H9 (cell line): ENCODE measurements around the gene MMP23B. TPM values are rescaled to one million over a fixed set of nuclear protein-coding genes. Genes with fewer than 3 reads are reported as not detected.
A peak's percentile ranks its signal among the peaks of the same experiment; 100 is the strongest.

Experiments used
- DNase-seq: peaks from one replicate; pipeline ENCODE4 v3.0.0-alpha.2; 2017
- H2AFZ ChIP-seq: one replicate; pipeline ENCODE4 v1.6.1; 2013; ENCODE audit warnings: mild to moderate bottlenecking, low read length, control low read depth, moderate library complexity
- H2AK5ac ChIP-seq: 2 replicates; pipeline ENCODE4 v1.6.1; 2013; ENCODE audit warnings: low read length, control low read depth, mixed read lengths; ENCODE audit not compliant: insufficient read length
- H2BK120ac ChIP-seq: one replicate; pipeline ENCODE4 v1.6.1; 2013; ENCODE audit warnings: low read depth, mild to moderate bottlenecking, low read length, control low read depth, inconsistent platforms; ENCODE audit not compliant: poor library complexity, severe bottlenecking
- H2BK12ac ChIP-seq: 2 replicates; pipeline ENCODE4 v1.6.1; 2013; ENCODE audit warnings: low read length, control low read depth, mixed read lengths, low read depth; ENCODE audit not compliant: insufficient read length
- H2BK15ac ChIP-seq: 2 replicates; pipeline ENCODE4 v1.6.1; 2013; ENCODE audit warnings: low read depth, low read length, control low read depth
- H2BK20ac ChIP-seq: one replicate; pipeline ENCODE4 v1.6.1; 2013; ENCODE audit warnings: low read depth, mild to moderate bottlenecking, low read length, control low read depth, inconsistent platforms; ENCODE audit not compliant: poor library complexity, severe bottlenecking
- H2BK5ac ChIP-seq: 2 replicates; pipeline ENCODE4 v1.6.1; 2013; ENCODE audit warnings: low read length, control low read depth, mixed read lengths; ENCODE audit not compliant: insufficient read length
- H3K14ac ChIP-seq: 2 replicates; pipeline ENCODE4 v1.6.1; 2013; ENCODE audit warnings: low read length, control low read depth; ENCODE audit not compliant: insufficient read depth
- H3K18ac ChIP-seq: 2 replicates; pipeline ENCODE4 v1.6.1; 2013; ENCODE audit warnings: low read depth, mild to moderate bottlenecking, mixed read lengths, low read length, control low read depth; ENCODE audit not compliant: insufficient read length
- H3K23ac ChIP-seq: 2 replicates; pipeline ENCODE4 v1.6.1; 2013; ENCODE audit warnings: low read length, control low read depth, mixed read lengths, low read depth; ENCODE audit not compliant: insufficient read length
- H3K23me2 ChIP-seq: 2 replicates; pipeline ENCODE4 v1.6.1; 2013; ENCODE audit warnings: low read depth, mild to moderate bottlenecking, mixed read lengths, low read length, control low read depth; ENCODE audit not compliant: insufficient read length, poor library complexity, severe bottlenecking
- H3K27ac ChIP-seq: 2 replicates; pipeline ENCODE4 v1.5.1; 2013; ENCODE audit warnings: low read length, control low read depth, mixed read lengths, low read depth; ENCODE audit not compliant: insufficient read length
- H3K27me3 ChIP-seq: 2 replicates; pipeline ENCODE4 v1.6.1; 2013; ENCODE audit warnings: low read length, control low read depth, inconsistent platforms; ENCODE audit not compliant: insufficient read depth
- H3K4ac ChIP-seq: 2 replicates; pipeline ENCODE4 v1.6.1; 2013; ENCODE audit warnings: low read depth, mild to moderate bottlenecking, control low read depth, inconsistent platforms, low read length, moderate library complexity
- H3K4me1 ChIP-seq: 2 replicates; pipeline ENCODE4 v1.6.1; 2013; ENCODE audit warnings: low read length, control low read depth, inconsistent platforms; ENCODE audit not compliant: insufficient read depth
- H3K4me2 ChIP-seq: 2 replicates; pipeline ENCODE4 v1.6.1; 2013; ENCODE audit warnings: low read length, control low read depth, mixed read lengths; ENCODE audit not compliant: insufficient read length, insufficient read depth
- H3K56ac ChIP-seq: 2 replicates; pipeline ENCODE4 v1.6.1; 2013; ENCODE audit warnings: low read depth, mild to moderate bottlenecking, mixed read lengths, low read length, control low read depth; ENCODE audit not compliant: insufficient read length
- H3K79me1 ChIP-seq: 2 replicates; pipeline ENCODE4 v1.6.1; 2013; ENCODE audit warnings: low read depth, mild to moderate bottlenecking, moderate library complexity, low read length, control low read depth, inconsistent platforms; ENCODE audit not compliant: insufficient read depth, poor library complexity, severe bottlenecking
- H3K79me2 ChIP-seq: 2 replicates; pipeline ENCODE4 v1.6.1; 2013; ENCODE audit warnings: low read length, control low read depth, inconsistent platforms; ENCODE audit not compliant: insufficient read depth
- H3K9ac ChIP-seq: 2 replicates; pipeline ENCODE4 v1.6.1; 2013; ENCODE audit warnings: low read length, control low read depth, mixed read lengths; ENCODE audit not compliant: insufficient read length; ENCODE audit errors: extremely low read depth
- H3K9me3 ChIP-seq: one replicate; pipeline ENCODE4 v1.6.1; 2013; ENCODE audit warnings: low read depth, low read length, inconsistent platforms; ENCODE audit not compliant: control insufficient read depth
- H3T11ph ChIP-seq: one replicate; pipeline ENCODE4 v1.6.1; 2013; ENCODE audit warnings: mild to moderate bottlenecking, low read length, control low read depth, inconsistent platforms
- H4K20me1 ChIP-seq: one replicate; pipeline ENCODE4 v1.6.1; 2013; ENCODE audit not compliant: control insufficient read depth, insufficient read length, insufficient read depth
- H4K5ac ChIP-seq: 2 replicates; pipeline ENCODE4 v1.6.1; 2013; ENCODE audit warnings: low read depth, mild to moderate bottlenecking, mixed read lengths, low read length, control low read depth; ENCODE audit not compliant: insufficient read length
- H4K8ac ChIP-seq: replicated peaks from 2 replicates; pipeline ENCODE4 v1.6.1; 2013; ENCODE audit warnings: low read length, control low read depth, mixed read lengths, low read depth; ENCODE audit not compliant: insufficient read length
- H4K91ac ChIP-seq: 2 replicates; pipeline ENCODE4 v1.6.1; 2013; ENCODE audit warnings: low read depth, mild to moderate bottlenecking, moderate library complexity, mixed read lengths, low read length, control low read depth; ENCODE audit not compliant: insufficient read length
- H3K27ac Mint-ChIP-seq, 3 experiments: 2 replicates in 2 of 3; 3 replicates in 1 of 3; pipeline ENCODE4 v1.8.0; 2020 to 2021; ENCODE audit warnings: mixed read lengths in 3 of 3, mild to moderate bottlenecking in 1 of 3, moderate library complexity in 1 of 3
- H3K27me3 Mint-ChIP-seq: 2 replicates; pipeline ENCODE4 v1.8.0; 2021; ENCODE audit warnings: low read depth, mild to moderate bottlenecking, moderate library complexity, mixed read lengths
- H3K36me3 Mint-ChIP-seq, 3 experiments: 2 replicates in 2 of 3; 3 replicates in 1 of 3; pipeline ENCODE4 v1.8.0; 2020 to 2021; ENCODE audit warnings: low read depth in 3 of 3, mixed read lengths in 3 of 3; ENCODE audit not compliant: insufficient read depth in 1 of 3
- H3K4me1 Mint-ChIP-seq, 2 experiments: 2 replicates each; pipeline ENCODE4 v1.8.0; 2020; ENCODE audit warnings: mixed read lengths in 2 of 2
- H3K4me3 Mint-ChIP-seq, 2 experiments: 2 replicates in 1 of 2; 3 replicates in 1 of 2; pipeline ENCODE4 v1.8.0; 2020 to 2021; ENCODE audit warnings: mild to moderate bottlenecking in 2 of 2, mixed read lengths in 2 of 2, moderate library complexity in 1 of 2
- H3K9me3 Mint-ChIP-seq, 2 experiments: 2 replicates in 1 of 2; 3 replicates in 1 of 2; pipeline ENCODE4 v1.8.0; 2020; ENCODE audit warnings: mild to moderate bottlenecking in 2 of 2, mixed read lengths in 2 of 2, moderate library complexity in 1 of 2
- CTCF ChIP-seq: fragments of 200-600 bp; sonication (generic); conservative IDR thresholded peaks from 3 replicates; pipeline ENCODE4 v1.8.0; 2021; ENCODE audit warnings: antibody characterized with exemption, mild to moderate bottlenecking
- WGBS: extraction: QIAGEN DNeasy Blood & Tissue Kit; methylation state at CpG from one replicate; pipeline ENCODE4 v1.1.7; 2013; ENCODE audit warnings: missing lambda C conversion rate, low lambda C conversion rate, mixed read lengths; ENCODE audit not compliant: insufficient read length; ENCODE audit errors: extremely low coverage; 5-methylcytosine and 5-hydroxymethylcytosine counted together
- total RNA-seq: library from RNA; stranded (reverse); gene quantifications from 2 replicates; pipeline ENCODE4 v1.2.1, GENCODE V29; 2021

Gene MMP23B
- total RNA-seq, 1 experiment from 2014 or later, result 12.5 TPM

- Mint-ChIP-seq H3K4me1 (peaks cover 0 to 2% of the 10 kb centered on the region in 2 experiments; a peak in 1 of 4 replicates), H3K27me3 (peaks cover 44% of the 10 kb centered on the region), H3K9me3 (no peaks in the 10 kb centered on the region), H3K4me3 (no peak overlapping the region), H3K36me3 (no peaks in the 10 kb centered on the region), H3K27ac (no peak overlapping the region)
- DNase-seq, result peak; percentile 26
- no peak overlapping the region for H3K14ac ChIP-seq
- H3K4ac ChIP-seq, result no peak overlapping the region
- no peak overlapping the region for H2BK5ac ChIP-seq
- H4K8ac ChIP-seq, result no peak overlapping the region
- no peaks in the 10 kb centered on the region for H3K4me1 ChIP-seq
- no peak overlapping the region for H3K9ac ChIP-seq
- no peak overlapping the region for H3T11ph ChIP-seq
- H3K56ac ChIP-seq, result no peak overlapping the region
- H4K20me1 ChIP-seq, result no peaks in the 10 kb centered on the region
- H2AFZ ChIP-seq, result no peak overlapping the region
- no peak overlapping the region for H4K91ac ChIP-seq
- no peak overlapping the region for H2BK20ac ChIP-seq
- no CpG with 5 or more reads among the region's 14 CpGs for WGBS
- H2BK15ac ChIP-seq, result no peak overlapping the region
- no peak overlapping the region for H2BK12ac ChIP-seq
- H3K79me2 ChIP-seq, result no peaks in the 10 kb centered on the region
- no peak overlapping the region for H3K27ac ChIP-seq
- no peaks in the 10 kb centered on the region; the same call in 1 of the 2 replicates for H3K27me3 ChIP-seq
- no peak overlapping the region for H2AK5ac ChIP-seq
- H3K23ac ChIP-seq, result no peak overlapping the region
- no peaks in the 10 kb centered on the region for H3K9me3 ChIP-seq
- peaks cover 4% of the 10 kb centered on the region for H3K23me2 ChIP-seq
- TF ChIP-seq CTCF, result no peak
- H3K18ac ChIP-seq, result no peak overlapping the region
- H4K5ac ChIP-seq, result no peak overlapping the region
- no peak overlapping the region for H3K4me2 ChIP-seq
- H3K79me1 ChIP-seq, result no peaks in the 10 kb centered on the region
- no peak overlapping the region for H2BK120ac ChIP-seq
Observed at GRCh38 chr1:1605034-1605591, 26.9 kb upstream of the MMP23B start.
